ENCODE measurements around the gene MYOT.

Gene MYOT

DNA sequence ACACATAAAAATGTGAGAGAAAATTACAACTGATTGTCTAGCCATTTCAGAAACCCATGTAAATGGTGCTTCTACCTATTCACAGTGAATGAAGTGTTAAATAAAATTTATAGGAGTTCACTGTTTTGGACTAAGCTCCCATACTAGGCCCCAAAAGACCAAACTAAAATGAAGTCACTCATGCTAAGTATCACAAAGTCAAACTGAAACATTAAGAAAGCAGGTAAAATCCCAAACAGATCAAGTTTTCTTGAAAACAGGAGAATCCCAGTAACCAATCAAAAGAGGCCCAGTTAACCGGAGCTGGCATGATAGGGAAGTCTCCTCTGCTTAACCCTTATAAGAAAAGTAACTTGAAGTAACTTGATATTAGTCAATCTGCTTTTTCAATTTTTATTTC, 35.2 kb upstream of the MYOT start (continued):
- TF ChIP-seq, protein P1, sequence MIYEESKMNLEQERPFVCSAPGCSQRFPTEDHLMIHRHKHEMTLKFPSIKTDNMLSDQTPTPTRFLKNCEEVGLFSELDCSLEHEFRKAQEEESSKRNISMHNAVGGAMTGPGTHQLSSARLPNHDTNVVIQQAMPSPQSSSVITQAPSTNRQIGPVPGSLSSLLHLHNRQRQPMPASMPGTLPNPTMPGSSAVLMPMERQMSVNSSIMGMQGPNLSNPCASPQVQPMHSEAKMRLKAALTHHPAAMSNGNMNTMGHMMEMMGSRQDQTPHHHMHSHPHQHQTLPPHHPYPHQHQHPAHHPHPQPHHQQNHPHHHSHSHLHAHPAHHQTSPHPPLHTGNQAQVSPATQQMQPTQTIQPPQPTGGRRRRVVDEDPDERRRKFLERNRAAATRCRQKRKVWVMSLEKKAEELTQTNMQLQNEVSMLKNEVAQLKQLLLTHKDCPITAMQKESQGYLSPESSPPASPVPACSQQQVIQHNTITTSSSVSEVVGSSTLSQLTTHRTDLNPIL (CRISPR knock-in tag; IDR thresholded peaks at IDR 0.05; ENCODE audit: low read depth), result no peak
- TF ChIP-seq ZFP30 (CRISPR knock-in tag; IDR thresholded peaks at IDR 0.05) (no peak), ZC3H10 (CRISPR knock-in tag; IDR thresholded peaks at IDR 0.05) (peak; percentile 92)

DNA sequence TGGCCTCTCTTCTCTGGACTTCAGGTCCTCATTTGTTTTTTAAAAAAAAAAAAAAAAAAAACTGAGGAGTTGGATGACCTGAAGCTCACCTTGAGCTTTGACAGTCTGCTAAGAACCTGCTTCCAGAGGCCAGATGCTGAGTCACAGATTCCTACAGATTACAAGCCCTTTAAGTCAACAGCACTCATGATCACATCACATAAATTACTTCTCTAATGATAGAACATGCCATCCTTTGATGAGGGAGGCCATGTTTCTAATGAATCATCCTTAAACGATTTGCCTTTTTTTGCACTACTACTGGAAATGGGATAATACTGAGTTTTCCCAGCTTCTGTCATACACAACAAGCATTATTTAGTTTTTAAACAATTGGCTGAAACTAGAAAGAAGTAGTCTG, 34.2 kb upstream of the MYOT start:
- peak; percentile 77 for ATAC-seq
- TF ChIP-seq ISL1 (CRISPR knock-in tag; IDR thresholded peaks at IDR 0.05) (peak; percentile 99), TOX (CRISPR knock-in tag; IDR thresholded peaks at IDR 0.05; ENCODE audit: borderline replicate concordance) (peak; percentile 92), TCF4 (CRISPR knock-in tag; IDR thresholded peaks at IDR 0.05; ENCODE audit: borderline replicate concordance) (no peak), SNAI2 (CRISPR knock-in tag; IDR thresholded peaks at IDR 0.05) (peak; percentile 93; the same call in 1 of the 2 replicates), ZC3H10 (CRISPR knock-in tag; IDR thresholded peaks at IDR 0.05) (peak; percentile 81), ZFP3 (CRISPR knock-in tag; IDR thresholded peaks at IDR 0.05) (peak; percentile 49; the same call in 1 of the 2 replicates), CSDC2 (CRISPR knock-in tag; IDR thresholded peaks at IDR 0.05) (peak; percentile 80; the same call in 1 of the 2 replicates), ZNF70 (CRISPR knock-in tag; IDR thresholded peaks at IDR 0.05) (no peak), GLIS3 (CRISPR knock-in tag; IDR thresholded peaks at IDR 0.05) (peak; percentile 78; the same call in 1 of the 2 replicates), ARNTL (CRISPR knock-in tag; IDR thresholded peaks at IDR 0.05; ENCODE audit: borderline replicate concordance, low read depth) (no peak), RARB (CRISPR knock-in tag; IDR thresholded peaks at IDR 0.05) (peak; percentile 87; the same call in 1 of the 2 replicates), ZFP30 (CRISPR knock-in tag; IDR thresholded peaks at IDR 0.05) (no peak)
- TF ChIP-seq, protein P2, sequence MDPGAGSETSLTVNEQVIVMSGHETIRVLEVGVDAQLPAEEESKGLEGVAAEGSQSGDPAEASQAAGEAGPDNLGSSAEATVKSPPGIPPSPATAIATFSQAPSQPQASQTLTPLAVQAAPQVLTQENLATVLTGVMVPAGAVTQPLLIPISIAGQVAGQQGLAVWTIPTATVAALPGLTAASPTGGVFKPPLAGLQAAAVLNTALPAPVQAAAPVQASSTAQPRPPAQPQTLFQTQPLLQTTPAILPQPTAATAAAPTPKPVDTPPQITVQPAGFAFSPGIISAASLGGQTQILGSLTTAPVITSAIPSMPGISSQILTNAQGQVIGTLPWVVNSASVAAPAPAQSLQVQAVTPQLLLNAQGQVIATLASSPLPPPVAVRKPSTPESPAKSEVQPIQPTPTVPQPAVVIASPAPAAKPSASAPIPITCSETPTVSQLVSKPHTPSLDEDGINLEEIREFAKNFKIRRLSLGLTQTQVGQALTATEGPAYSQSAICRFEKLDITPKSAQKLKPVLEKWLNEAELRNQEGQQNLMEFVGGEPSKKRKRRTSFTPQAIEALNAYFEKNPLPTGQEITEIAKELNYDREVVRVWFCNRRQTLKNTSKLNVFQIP (CRISPR knock-in tag; IDR thresholded peaks at IDR 0.05; ENCODE audit: borderline replicate concordance, low read depth), result peak; percentile 92; the same call in 1 of the 2 replicates
- TF ChIP-seq, protein P1 (CRISPR knock-in tag; IDR thresholded peaks at IDR 0.05; ENCODE audit: low read depth), result peak; percentile 87; the same call in 1 of the 2 replicates
- TF ChIP-seq, protein P3, sequence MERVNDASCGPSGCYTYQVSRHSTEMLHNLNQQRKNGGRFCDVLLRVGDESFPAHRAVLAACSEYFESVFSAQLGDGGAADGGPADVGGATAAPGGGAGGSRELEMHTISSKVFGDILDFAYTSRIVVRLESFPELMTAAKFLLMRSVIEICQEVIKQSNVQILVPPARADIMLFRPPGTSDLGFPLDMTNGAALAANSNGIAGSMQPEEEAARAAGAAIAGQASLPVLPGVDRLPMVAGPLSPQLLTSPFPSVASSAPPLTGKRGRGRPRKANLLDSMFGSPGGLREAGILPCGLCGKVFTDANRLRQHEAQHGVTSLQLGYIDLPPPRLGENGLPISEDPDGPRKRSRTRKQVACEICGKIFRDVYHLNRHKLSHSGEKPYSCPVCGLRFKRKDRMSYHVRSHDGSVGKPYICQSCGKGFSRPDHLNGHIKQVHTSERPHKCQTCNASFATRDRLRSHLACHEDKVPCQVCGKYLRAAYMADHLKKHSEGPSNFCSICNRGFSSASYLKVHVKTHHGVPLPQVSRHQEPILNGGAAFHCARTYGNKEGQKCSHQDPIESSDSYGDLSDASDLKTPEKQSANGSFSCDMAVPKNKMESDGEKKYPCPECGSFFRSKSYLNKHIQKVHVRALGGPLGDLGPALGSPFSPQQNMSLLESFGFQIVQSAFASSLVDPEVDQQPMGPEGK (CRISPR knock-in tag; IDR thresholded peaks at IDR 0.05; ENCODE audit: borderline replicate concordance), result peak; percentile 87; the same call in 1 of the 2 replicates
- TF ChIP-seq, protein P4, sequence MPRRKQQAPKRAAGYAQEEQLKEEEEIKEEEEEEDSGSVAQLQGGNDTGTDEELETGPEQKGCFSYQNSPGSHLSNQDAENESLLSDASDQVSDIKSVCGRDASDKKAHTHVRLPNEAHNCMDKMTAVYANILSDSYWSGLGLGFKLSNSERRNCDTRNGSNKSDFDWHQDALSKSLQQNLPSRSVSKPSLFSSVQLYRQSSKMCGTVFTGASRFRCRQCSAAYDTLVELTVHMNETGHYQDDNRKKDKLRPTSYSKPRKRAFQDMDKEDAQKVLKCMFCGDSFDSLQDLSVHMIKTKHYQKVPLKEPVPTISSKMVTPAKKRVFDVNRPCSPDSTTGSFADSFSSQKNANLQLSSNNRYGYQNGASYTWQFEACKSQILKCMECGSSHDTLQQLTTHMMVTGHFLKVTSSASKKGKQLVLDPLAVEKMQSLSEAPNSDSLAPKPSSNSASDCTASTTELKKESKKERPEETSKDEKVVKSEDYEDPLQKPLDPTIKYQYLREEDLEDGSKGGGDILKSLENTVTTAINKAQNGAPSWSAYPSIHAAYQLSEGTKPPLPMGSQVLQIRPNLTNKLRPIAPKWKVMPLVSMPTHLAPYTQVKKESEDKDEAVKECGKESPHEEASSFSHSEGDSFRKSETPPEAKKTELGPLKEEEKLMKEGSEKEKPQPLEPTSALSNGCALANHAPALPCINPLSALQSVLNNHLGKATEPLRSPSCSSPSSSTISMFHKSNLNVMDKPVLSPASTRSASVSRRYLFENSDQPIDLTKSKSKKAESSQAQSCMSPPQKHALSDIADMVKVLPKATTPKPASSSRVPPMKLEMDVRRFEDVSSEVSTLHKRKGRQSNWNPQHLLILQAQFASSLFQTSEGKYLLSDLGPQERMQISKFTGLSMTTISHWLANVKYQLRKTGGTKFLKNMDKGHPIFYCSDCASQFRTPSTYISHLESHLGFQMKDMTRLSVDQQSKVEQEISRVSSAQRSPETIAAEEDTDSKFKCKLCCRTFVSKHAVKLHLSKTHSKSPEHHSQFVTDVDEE (CRISPR knock-in tag; IDR thresholded peaks at IDR 0.05), result peak; percentile 86

DNA sequence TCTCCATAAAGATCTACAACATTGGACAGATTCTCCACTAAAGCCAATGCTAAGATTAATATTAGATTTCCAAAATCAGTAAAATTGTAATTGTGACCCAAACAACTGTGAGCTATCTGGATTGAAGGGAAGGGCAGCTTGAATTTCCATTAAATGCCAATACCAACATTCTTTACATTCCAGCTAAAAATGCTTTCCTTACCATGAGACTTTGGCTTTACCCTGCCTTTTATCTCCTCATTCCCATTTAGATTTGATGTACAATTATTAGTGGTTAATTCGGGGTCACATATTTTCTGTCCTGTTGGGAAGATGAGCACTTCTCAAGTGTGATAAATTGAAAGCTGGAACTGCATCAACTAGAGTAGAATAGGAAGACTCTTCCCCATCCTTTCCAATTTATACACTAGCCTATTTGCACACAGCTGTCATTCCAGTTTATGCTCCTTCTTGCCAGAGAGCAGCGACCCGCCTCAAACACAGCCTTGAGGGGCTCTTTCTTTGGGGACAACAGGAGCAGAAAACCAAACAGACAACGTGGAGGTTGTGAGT, 33.1 kb upstream of the MYOT start:
- ATAC-seq, result no peak; the same call in 1 of the 3 replicates
- no peak for TF ChIP-seq PPARA (CRISPR knock-in tag; IDR thresholded peaks at IDR 0.05; ENCODE audit: borderline replicate concordance)
- TF ChIP-seq ESRRG (CRISPR knock-in tag; IDR thresholded peaks at IDR 0.05), result no peak
- no peak for TF ChIP-seq ZC3H10 (CRISPR knock-in tag; IDR thresholded peaks at IDR 0.05)
- no peak for TF ChIP-seq SNAI2 (CRISPR knock-in tag; IDR thresholded peaks at IDR 0.05)
- TF ChIP-seq ARNTL (CRISPR knock-in tag; IDR thresholded peaks at IDR 0.05; ENCODE audit: borderline replicate concordance, low read depth), result no peak
- TF ChIP-seq GLIS3 (CRISPR knock-in tag; IDR thresholded peaks at IDR 0.05), result no peak
- TF ChIP-seq TCF4 (CRISPR knock-in tag; IDR thresholded peaks at IDR 0.05; ENCODE audit: borderline replicate concordance), result no peak
- no peak for TF ChIP-seq OSR1 (CRISPR knock-in tag; IDR thresholded peaks at IDR 0.05)
- no peak for TF ChIP-seq BACH2 (CRISPR knock-in tag; IDR thresholded peaks at IDR 0.05; ENCODE audit: borderline replicate concordance)
- TF ChIP-seq, protein P5, sequence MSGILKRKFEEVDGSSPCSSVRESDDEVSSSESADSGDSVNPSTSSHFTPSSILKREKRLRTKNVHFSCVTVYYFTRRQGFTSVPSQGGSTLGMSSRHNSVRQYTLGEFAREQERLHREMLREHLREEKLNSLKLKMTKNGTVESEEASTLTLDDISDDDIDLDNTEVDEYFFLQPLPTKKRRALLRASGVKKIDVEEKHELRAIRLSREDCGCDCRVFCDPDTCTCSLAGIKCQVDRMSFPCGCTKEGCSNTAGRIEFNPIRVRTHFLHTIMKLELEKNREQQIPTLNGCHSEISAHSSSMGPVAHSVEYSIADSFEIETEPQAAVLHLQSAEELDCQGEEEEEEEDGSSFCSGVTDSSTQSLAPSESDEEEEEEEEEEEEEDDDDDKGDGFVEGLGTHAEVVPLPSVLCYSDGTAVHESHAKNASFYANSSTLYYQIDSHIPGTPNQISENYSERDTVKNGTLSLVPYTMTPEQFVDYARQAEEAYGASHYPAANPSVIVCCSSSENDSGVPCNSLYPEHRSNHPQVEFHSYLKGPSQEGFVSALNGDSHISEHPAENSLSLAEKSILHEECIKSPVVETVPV (CRISPR knock-in tag; IDR thresholded peaks at IDR 0.05), result peak; percentile 61; the same call in 1 of the 2 replicates
- TF ChIP-seq ZNF8 (CRISPR knock-in tag; IDR thresholded peaks at IDR 0.05), result no peak
- TF ChIP-seq ZFP3 (CRISPR knock-in tag; IDR thresholded peaks at IDR 0.05), result no peak
- no peak for TF ChIP-seq ZNF70 (CRISPR knock-in tag; IDR thresholded peaks at IDR 0.05)
- no peak for TF ChIP-seq CSDC2 (CRISPR knock-in tag; IDR thresholded peaks at IDR 0.05)
- TF ChIP-seq RARB (CRISPR knock-in tag; IDR thresholded peaks at IDR 0.05), result no peak
- TF ChIP-seq, protein P1 (CRISPR knock-in tag; IDR thresholded peaks at IDR 0.05; ENCODE audit: low read depth), result no peak
- TF ChIP-seq ISL1 (CRISPR knock-in tag; IDR thresholded peaks at IDR 0.05), result peak; percentile 96

Measured in SK-N-SH treated with all-trans-retinoic acid at 6 μM for 48 hours (cell line).